GM19452 (cell line): ENCODE results near the gene BPGM.

Source experiments
- ATAC-seq: cut with Tn5 transposase; IDR thresholded peaks from one replicate; pipeline ENCODE4 v1.9.1; 2021; ENCODE audit not compliant: unreplicated experiment

The BPGM gene

GRCh38 chr7:134695321-134695860 is 48.7 kb downstream of the BPGM start:
- no peak for ATAC-seq

- no peak for ATAC-seq
Observed at GRCh38 chr7:134696261-134696660, 49.6 kb downstream of the BPGM start.

GRCh38 chr7:134697205-134697886 is 50.7 kb downstream of the BPGM start:
- no peak for ATAC-seq

- ATAC-seq = no peak
Observed at GRCh38 chr7:134698481-134698880, 51.8 kb downstream of the BPGM start.

GRCh38 chr7:134699021-134699818 is 52.6 kb downstream of the BPGM start:
- no peak for ATAC-seq

- ATAC-seq = no peak
Observed at GRCh38 chr7:134699899-134700298, 53.2 kb downstream of the BPGM start.

GRCh38 chr7:134701272-134701671 is 54.6 kb downstream of the BPGM start:
- no peak for ATAC-seq

- no peak for ATAC-seq
Observed at GRCh38 chr7:134702366-134703240, 56.0 kb downstream of the BPGM start.

GRCh38 chr7:134703241-134703594 is 56.6 kb downstream of the BPGM start:
- ATAC-seq = no peak

GRCh38 chr7:134703782-134704181 is 57.1 kb downstream of the BPGM start:
- ATAC-seq = no peak

GRCh38 chr7:134704827-134705226 is 58.2 kb downstream of the BPGM start:
- ATAC-seq = no peak

GRCh38 chr7:134705716-134706115 is 59.1 kb downstream of the BPGM start:
- ATAC-seq = no peak

GRCh38 chr7:134706468-134706867 is 59.8 kb downstream of the BPGM start:
- ATAC-seq = no peak

- ATAC-seq = no peak
Observed at GRCh38 chr7:134707663-134708378, 61.2 kb downstream of the BPGM start.

GRCh38 chr7:134708692-134709091 is 62.0 kb downstream of the BPGM start:
- ATAC-seq = no peak

- no peak for ATAC-seq
Observed at GRCh38 chr7:134709197-134709596, 62.5 kb downstream of the BPGM start.

- ATAC-seq = no peak
Observed at GRCh38 chr7:134710511-134710853, 63.8 kb downstream of the BPGM start.

- ATAC-seq = no peak
Observed at GRCh38 chr7:134710854-134711624, 64.4 kb downstream of the BPGM start.

- ATAC-seq = no peak
Observed at GRCh38 chr7:134712196-134712595, 65.5 kb downstream of the BPGM start.
